ENCODE data around the gene WBP4.
"Not testable (repeated sequence)": the region's sequence is repeated elsewhere in the genome, so short reads cannot be mapped to it uniquely, and the experiment has no call there.

Gene WBP4

DNA sequence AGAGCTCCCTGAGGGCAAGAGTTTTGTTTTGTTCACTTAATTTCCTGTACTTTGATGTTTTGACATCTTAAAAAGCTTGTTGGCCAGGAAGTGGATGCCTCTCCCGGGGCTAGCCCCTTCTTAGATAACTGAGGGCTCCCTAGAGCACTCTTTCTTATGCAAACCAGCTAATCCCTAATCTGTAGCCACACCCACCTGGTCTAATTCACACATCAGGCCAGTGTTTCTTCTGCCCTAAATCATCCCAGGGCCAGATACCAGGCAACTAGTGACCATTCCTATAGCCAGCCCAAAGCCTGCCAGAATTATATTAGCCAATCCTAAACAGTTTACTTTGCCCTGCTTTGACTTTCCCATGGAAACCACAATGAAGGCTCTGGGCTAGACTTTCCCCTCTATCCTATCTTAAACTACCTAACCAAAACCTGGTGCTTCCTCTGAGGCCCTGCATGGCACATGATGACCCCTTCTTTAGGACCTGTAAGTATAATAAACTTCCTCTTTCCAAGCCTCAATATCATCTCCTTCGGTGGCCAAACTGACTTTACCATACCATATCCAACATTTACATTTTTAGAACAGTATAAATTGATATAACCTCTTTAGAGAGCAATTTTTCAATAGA lies 24.8 kb downstream of the WBP4 start:
- DNase-seq = no peak

DNA sequence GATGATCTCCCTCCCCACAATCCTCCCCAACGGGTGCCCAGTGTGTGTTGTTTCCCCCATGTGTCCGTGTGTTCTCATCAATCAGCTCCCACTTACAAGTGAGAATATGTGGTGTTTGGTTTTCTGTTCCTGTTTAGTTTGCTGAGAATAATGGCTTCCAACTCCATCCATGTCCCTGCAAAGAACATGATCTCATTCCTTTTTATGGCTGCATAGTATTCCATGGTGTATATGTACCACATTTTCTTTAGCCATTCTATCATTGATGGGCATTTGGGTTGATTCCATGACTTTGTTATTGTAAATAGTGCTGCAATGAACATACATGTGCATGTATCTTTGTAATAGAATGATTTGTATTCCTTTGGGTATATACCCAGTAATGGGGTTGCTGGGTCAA lies 34.4 kb downstream of the WBP4 start:
- not testable (repeated sequence) for DNase-seq

DNA sequence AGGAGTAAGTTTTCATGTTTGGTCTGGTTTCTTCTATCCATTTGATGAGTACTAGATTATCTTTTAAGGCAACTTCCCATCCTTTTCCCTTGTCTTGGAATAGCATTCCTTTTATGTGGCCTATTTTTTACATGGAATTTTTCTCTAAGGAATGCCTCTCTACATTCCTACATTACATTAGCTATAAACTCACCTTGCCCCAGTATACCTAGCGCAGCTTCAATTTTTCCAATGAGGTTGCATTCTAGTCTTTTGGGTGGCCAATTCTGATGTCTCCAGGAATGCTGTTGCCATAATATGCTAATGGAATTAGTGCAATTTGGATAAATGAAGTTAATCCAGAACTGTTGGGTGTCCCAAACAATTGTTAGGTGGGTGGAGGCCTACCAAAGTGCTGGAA lies 37.5 kb downstream of the WBP4 start:
- no peak for DNase-seq

DNA sequence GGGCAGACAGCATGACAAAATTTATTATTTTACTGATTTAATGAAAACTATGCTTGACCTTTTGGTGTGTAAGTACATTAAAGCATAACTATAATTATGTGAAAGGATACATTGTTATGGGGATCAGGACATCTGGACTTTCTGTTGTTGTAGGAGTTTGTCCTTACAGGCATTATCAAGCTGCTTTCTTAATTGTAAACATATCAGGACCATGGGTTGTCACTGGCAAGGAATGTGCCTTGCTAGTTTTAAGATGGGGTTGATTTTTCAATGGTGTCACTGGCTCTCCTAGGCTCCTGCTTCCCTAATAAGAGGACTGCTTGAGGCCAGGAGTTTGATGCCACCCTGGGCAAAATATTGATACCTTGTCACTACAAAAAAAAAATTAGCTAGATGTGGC lies 38.7 kb downstream of the WBP4 start:
- no peak for DNase-seq

GRCh38 chr13:41107104-41107571 lies 45.8 kb downstream of the WBP4 start:
- no peak for DNase-seq

GRCh38 chr13:41107584-41108014 lies 46.3 kb downstream of the WBP4 start:
- DNase-seq = no peak

DNA sequence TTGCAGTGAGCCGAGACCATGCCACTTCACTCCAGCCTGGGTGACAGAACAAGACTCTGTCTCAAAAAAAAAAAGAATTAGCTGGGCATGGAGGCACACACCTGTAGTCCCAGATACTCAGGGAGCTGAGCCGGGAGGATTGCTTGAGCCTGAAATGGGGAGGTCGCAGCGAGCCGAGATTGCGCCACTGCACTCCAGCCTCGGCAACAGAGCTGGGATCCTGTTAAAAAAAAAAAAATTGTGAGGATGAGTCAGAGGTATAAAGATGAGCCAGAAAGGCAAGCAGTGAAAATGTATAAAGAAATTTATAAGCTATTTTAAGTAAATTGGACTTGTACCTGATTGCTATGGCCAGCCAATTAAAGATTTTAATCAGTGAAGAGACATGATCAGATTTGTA lies 50.1 kb downstream of the WBP4 start:
- no peak for DNase-seq

GRCh38 chr13:41117869-41118268 lies 56.6 kb downstream of the WBP4 start:
- DNase-seq = no peak

DNA sequence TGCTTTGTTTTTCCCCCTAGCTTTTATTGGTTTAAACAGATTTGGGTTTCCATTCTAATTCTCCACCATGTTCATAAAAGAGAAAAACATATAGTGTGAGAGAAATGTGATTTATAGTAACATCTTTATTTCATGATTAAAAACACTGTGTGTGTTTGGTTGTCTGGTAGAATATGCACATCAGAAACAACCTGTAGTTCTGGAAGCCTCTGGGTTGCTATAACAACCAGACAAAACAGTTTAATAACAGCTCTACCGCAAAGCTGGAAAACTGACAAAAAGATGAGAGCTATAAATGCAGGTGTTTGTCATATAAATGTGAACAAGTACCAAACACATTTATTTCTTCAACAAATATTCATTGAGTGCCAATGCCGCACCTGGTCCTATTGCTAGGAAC lies 61.5 kb downstream of the WBP4 start:
- DNase-seq = no peak

GRCh38 chr13:41127701-41128100 lies 66.4 kb downstream of the WBP4 start:
- no peak for DNase-seq

DNA sequence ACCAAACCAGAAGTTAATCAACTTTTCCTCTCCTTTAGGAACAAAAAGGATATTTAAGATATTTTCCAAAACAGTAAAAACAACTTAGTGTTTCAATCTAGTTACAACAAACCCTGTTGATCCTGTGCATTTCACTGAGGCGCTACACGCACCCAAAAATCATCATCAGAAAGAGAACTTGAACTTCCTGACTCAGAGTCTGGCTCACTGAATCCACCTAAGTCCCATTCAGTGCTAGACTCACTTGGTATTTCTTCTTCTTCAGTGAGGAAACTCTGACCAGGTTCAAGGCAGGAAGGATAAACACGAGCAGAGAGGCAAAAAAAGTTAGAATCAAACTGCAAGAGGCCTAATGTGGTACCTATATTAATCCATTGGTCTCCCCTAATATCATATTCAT lies 69.0 kb downstream of the WBP4 start:
- no peak for DNase-seq

DNA sequence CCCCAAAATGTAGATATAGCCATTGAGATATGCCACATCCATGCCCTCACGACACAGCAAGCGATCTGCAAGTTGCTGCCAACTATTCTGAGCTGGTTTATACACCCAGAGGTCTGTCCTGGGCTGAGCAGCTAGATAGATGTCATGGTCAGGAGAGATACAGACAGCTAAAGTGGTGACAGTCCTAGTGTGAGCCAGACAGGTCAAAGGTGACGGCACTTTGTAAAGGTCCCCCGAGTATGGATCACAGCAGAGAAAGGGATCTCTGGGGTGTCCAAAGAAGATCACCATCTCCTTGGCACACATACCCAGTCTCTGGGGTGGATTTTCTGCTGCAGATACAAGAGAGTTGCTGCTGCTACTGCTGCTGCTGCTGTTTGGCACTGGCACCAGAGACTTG lies 69.9 kb downstream of the WBP4 start:
- not testable (repeated sequence) for DNase-seq

GRCh38 chr13:41131660-41132511 lies 70.6 kb downstream of the WBP4 start:
- DNase-seq = peak; percentile 16

- DNase-seq = peak; percentile 99
Measured at GRCh38 chr13:41132512-41133152, 71.3 kb downstream of the WBP4 start, which contains the start of gene KBTBD6. Gene KBTBD6 (minus strand): TSS chr13:41132802. CDS start chr13:41132511, 291 bp downstream.
